NCI-H2171 treated with DMSO at 0.1 percent for 48 hours (cell line): Measurements from ENCODE around the gene CRTC3.
A peak's percentile ranks its signal among the peaks of the same experiment; 100 is the strongest.
"Not testable (repeated sequence)": the region's sequence is repeated elsewhere in the genome, so short reads cannot be mapped to it uniquely, and the experiment has no call there.

Experiments
- DNase-seq: peaks from one replicate; lab custom pipeline; 2025; lab: John Stamatoyannopoulos, UW

Gene CRTC3

GRCh38 chr15:90677807-90678790 is 148.4 kb downstream of the CRTC3 start:
- DNase-seq, result no peak

GRCh38 chr15:90679959-90680358 is 150.2 kb downstream of the CRTC3 start:
- DNase-seq, result no peak

- DNase-seq, result no peak
Observed at GRCh38 chr15:90680371-90680935, 150.7 kb downstream of the CRTC3 start.

DNA sequence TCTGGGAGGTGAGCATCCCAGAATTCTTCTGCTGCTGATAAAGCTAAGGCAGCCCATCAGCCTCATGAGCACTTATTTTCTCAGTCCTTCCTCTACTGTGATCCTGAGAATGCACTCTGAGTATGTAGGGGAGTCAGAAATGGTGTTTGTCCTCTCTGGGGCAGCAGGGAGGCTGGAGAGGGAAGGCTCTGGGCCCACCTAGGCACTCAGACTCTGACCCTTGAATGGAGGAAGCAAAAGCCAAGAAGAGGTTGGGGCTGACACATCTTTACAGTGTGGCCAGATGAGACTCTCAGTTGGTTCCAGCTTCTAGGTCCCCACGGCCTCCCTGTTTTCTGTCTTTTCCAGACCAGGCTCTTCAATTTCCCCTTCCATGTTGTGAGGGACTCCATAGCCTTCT is 151.3 kb downstream of the CRTC3 start:
- no peak for DNase-seq

DNA sequence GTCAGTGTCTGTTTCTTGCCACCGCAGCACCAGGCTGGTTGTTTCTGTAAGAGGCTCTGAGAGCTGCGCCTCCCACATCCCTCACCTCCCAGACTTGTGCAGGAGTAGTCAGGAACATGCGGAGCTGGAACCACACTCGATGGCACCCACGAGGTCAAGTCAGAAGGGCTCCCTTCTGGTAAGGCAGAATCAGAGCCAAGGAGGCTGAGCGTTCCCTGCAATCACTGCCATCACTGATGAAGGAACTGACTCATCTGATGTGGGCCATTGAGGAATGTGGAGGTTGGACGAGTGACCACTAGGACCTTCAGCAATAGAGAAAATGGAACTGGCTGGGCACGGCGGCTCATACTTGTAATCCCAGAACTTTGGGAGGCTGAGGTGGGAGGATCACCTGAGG is 151.8 kb downstream of the CRTC3 start:
- DNase-seq, result no peak

GRCh38 chr15:90683371-90683770 is 153.6 kb downstream of the CRTC3 start:
- no peak for DNase-seq

DNA sequence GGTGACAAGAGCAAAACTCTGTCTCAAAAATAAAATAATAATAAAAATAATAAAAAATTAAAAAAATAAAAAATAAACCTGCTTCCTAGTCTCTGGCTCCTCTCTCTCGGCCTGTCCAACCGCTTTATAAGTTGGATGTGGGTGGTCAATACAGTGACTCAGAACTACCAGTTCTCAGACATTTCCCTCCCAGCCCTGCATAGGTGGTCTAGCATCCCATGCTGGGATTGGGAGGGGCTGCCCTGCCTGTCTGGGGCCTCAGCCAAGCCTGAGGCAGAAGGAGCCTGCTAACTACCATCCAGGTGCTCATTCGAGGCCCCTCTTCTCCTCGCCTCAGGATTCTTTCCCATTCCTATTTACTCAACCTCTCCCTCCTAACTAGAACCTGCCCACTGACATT is 154.2 kb downstream of the CRTC3 start:
- DNase-seq, result no peak

DNA sequence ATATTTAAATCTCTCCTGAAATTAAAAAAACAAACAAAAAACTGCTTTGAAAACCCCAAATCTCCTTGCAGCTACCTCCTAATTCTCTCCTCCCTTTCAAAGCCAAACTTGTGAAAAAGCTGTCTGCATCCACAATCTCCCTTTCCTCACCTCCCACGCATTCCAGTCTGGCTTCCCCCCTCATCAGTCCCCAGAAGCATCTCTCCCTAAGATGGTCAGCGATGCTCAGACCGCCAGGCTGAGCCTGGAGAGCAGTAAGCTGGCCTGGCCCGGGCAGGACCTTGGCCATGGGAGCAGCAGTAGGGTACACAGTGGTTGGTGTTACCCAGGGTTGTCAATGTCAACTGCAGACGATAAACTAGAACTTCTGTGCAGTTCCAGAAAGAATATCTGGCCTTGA is 154.6 kb downstream of the CRTC3 start:
- no peak for DNase-seq

DNA sequence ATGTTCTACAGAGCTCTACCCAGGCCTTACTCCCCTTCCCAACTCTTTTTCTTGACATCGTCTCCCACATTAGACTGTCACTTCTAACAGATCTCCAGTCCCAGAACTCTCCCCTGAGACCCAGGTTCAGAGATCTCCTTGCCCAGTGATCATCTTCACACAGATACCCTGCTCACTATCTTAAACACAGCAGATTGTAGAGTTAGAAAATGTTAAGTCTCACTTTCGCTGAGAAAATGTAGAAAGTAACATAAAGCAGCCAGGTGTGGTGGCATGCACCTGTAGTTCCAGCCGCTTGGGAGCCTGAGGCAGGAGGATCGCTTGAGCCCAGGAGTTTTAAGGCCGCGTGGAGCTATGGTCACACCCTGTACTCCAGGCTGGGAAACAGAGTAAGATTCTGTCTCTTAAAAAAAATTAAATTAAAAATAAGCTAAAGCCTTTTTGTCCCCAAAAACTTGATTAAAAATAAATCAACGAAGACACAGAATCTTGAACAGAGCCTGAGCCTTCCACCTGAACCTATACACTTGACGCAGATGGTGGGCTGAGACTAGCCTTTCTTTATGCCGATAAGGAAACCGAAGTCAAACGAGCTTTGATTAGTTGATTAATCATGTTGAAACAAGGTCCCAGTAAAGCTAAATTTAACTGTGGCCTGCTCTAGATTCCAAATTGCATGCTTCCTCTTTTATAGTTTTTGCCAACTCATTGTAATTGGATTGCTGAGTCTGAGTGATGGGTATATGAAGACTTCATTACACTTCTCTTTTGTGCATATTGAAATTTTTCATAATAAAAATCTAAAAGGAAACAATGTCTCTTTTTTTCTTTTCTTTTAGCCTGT is 156.1 kb downstream of the CRTC3 start:
- DNase-seq, result no peak

- peak; percentile 74 for DNase-seq
Observed at GRCh38 chr15:90686435-90687218, 156.9 kb downstream of the CRTC3 start.

- DNase-seq, result not testable (repeated sequence)
Observed at GRCh38 chr15:90689326-90689961, 159.7 kb downstream of the CRTC3 start.

DNA sequence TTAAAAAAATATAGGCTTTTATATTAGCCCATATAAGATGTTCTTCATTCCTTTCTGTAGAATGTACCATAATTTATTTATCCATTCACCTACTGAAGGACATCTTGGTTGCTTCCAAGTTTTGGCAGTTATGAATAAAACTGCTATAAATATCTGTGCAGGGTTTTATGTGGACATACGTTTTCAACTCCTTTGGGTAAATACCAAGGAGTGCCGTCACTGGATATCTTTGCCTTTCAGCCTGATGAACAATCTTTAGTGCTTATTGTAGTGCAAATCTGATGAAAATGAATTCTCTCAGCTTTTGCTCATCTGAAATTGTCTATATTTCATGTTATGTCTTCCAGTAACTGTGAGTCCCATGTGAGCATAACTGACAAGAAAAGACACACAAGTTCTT is 160.9 kb downstream of the CRTC3 start:
- no peak for DNase-seq

- DNase-seq, result no peak
Observed at GRCh38 chr15:90691369-90691768, 161.6 kb downstream of the CRTC3 start.

DNA sequence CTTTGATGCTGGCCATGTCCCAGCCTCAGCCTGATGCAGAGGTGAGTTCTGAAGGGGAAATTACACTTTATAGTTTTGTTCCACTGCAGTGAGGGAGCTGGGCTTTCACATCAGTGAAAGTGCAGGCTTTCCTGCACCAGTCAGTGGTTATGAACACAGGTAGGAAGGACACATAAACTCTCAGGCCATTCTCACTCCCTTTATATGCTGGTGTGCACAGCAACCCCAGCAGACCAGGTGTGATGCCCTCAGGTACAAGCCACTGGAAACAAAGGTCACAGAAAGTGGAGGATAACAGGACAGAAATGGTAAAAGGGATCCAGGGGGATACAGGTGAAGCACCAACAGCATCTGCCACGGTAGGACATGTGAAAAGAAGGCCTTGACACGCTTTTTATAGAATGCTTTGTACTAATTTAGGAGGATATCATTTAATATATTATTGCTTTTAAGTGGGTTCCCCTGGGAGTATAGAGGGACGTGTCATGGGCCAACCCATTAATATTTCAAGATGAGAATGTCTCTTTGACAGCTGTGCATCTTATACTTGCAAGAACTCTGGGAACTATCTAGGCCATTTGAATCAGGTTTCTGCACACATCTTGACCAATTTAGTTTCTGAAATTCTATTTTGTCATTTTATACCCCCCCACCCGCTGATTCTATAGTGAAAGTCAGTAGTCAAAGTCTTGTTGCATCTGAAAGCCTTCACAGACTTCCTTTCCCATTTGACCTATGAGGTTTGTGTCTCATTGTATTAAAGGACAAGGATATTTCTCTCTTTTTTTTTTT is 162.5 kb downstream of the CRTC3 start:
- no peak for DNase-seq
